GM18870 (cell line): ENCODE results near the gene BBS2.
"Not testable (repeated sequence)": the region's sequence is repeated elsewhere in the genome, so short reads cannot be mapped to it uniquely, and the experiment has no call there.

ENCODE experiments used
- ATAC-seq: cut with Tn5 transposase; IDR thresholded peaks from one replicate; pipeline ENCODE4 v1.9.1; 2021; ENCODE audit warnings: moderate library complexity; ENCODE audit not compliant: unreplicated experiment

The BBS2 gene

GRCh38 chr16:56530872-56531271, 11.0 kb upstream of the BBS2 start:
- ATAC-seq = no peak

- ATAC-seq = no peak
Observed at GRCh38 chr16:56525236-56525635, 5.4 kb upstream of the BBS2 start.

GRCh38 chr16:56520251-56520577, 390 bp upstream of the BBS2 start:
- ATAC-seq = no peak

- ATAC-seq = no peak
Observed at GRCh38 chr16:56518425-56518824, 1.4 kb downstream of the BBS2 start.

- no peak for ATAC-seq
Observed at GRCh38 chr16:56517206-56517605, 2.6 kb downstream of the BBS2 start.

- ATAC-seq = no peak
Observed at GRCh38 chr16:56515665-56516064, 4.2 kb downstream of the BBS2 start.

GRCh38 chr16:56514845-56515244, 5.0 kb downstream of the BBS2 start:
- no peak for ATAC-seq

- ATAC-seq = no peak
Observed at GRCh38 chr16:56513972-56514371, 5.9 kb downstream of the BBS2 start.

- no peak for ATAC-seq
Observed at GRCh38 chr16:56513091-56513490, 6.7 kb downstream of the BBS2 start.

GRCh38 chr16:56512025-56512424, 7.8 kb downstream of the BBS2 start:
- ATAC-seq = no peak

- no peak for ATAC-seq
Observed at GRCh38 chr16:56510544-56510943, 9.3 kb downstream of the BBS2 start.

- no peak for ATAC-seq
Observed at GRCh38 chr16:56506941-56507340, 12.9 kb downstream of the BBS2 start.

- ATAC-seq = no peak
Observed at GRCh38 chr16:56505181-56505580, 14.6 kb downstream of the BBS2 start.

- no peak for ATAC-seq
Observed at GRCh38 chr16:56493815-56494214, 26.0 kb downstream of the BBS2 start.

GRCh38 chr16:56493126-56493525, 26.7 kb downstream of the BBS2 start:
- ATAC-seq = no peak

GRCh38 chr16:56491657-56492261, 28.1 kb downstream of the BBS2 start:
- ATAC-seq = no peak

- not testable (repeated sequence) for ATAC-seq
Observed at GRCh38 chr16:56488868-56489267, 31.0 kb downstream of the BBS2 start.

GRCh38 chr16:56488035-56488434, 31.8 kb downstream of the BBS2 start:
- ATAC-seq = no peak

- ATAC-seq = no peak
Observed at GRCh38 chr16:56483394-56483793, 36.4 kb downstream of the BBS2 start.

- ATAC-seq = no peak
Observed at GRCh38 chr16:56482683-56483236, 37.1 kb downstream of the BBS2 start.

- no peak for ATAC-seq
Observed at GRCh38 chr16:56481468-56482122, 38.2 kb downstream of the BBS2 start.

- no peak for ATAC-seq
Observed at GRCh38 chr16:56480776-56481467, 38.9 kb downstream of the BBS2 start.
